HepG2 (cell line): ENCODE measurements around the gene TANC1. TPM values are rescaled to one million over a fixed set of nuclear protein-coding genes. Genes with fewer than 3 reads are reported as not detected.

Experiments used
- ATAC-seq: fragments of 200-7000 bp; cut with Tn5 transposase; 3 replicates; pipeline ENCODE4 v1.9.1; 2020; ENCODE audit warnings: mild to moderate bottlenecking, moderate library complexity
- BruUV-seq: library from RNA; stranded (reverse); fragments of 400-500 nt; replicated peaks from 2 replicates; lab custom pipeline; 2021; lab: Mats Ljungman, UMichigan
- CTCF ChIA-PET: fragments of 300-600 bp; formaldehyde crosslinking; extraction: SDS; loops from one replicate; lab custom pipeline; 2021; ENCODE audit warnings: low total read pairs, inconsistent platforms, low intra/inter-chr PET ratio; lab: Yijun Ruan, JAX
- POLR2A ChIA-PET: fragments of 350-600 bp; sonication (Branson Sonifier 250); formaldehyde crosslinking; loops from one replicate; lab custom pipeline; 2020; ENCODE audit warnings: antibody characterized with exemption, inconsistent platforms; lab: Yijun Ruan, JAX
- DNase-seq: peaks from one replicate; pipeline ENCODE4 v3.0.0-alpha.2; 2015; ENCODE audit warnings: low spot score
- FAIRE-seq: peaks from 3 replicates; lab custom pipeline; 2011; peaks lifted over from hg19 to GRCh38; lab: Jason Lieb, UNC
- H2AFZ ChIP-seq: one replicate; pipeline ENCODE4 v1.6.1; 2011; ENCODE audit warnings: low read length, inconsistent platforms
- H3K27ac ChIP-seq: fragments of 300-600 bp; 3 replicates; pipeline ENCODE4 v1.8.0; 2011; ENCODE audit warnings: mixed run types, mild to moderate bottlenecking, mixed read lengths, low read length, inconsistent platforms; ENCODE audit not compliant: insufficient read depth; ENCODE audit errors: extremely low read length
- H3K27me3 ChIP-seq, 2 experiments: fragments of 200-600 bp in 1 of 2; 2 replicates in 1 of 2; 3 replicates in 1 of 2; pipeline versions ENCODE4 v1.6.0 to v1.8.0; 2011; ENCODE audit warnings: low read length in 2 of 2, mild to moderate bottlenecking in 2 of 2, moderate library complexity in 2 of 2, inconsistent platforms in 1 of 2; ENCODE audit not compliant: insufficient read depth in 2 of 2, control insufficient read depth in 1 of 2
- H3K36me3 ChIP-seq, 2 experiments: fragments of 200-600 bp in 1 of 2; replicated peaks in 1 of 2; 2 replicates in 1 of 2; 3 replicates in 1 of 2; pipeline versions ENCODE4 v1.5.1 to v1.8.0; 2011; ENCODE audit warnings: low read length in 2 of 2, inconsistent platforms in 1 of 2; ENCODE audit not compliant: insufficient read depth in 2 of 2, control insufficient read depth in 1 of 2
- H3K4me1 ChIP-seq: 2 replicates; pipeline ENCODE4 v1.5.1; 2012; ENCODE audit warnings: low read length, inconsistent platforms; ENCODE audit not compliant: insufficient read depth
- H3K4me2 ChIP-seq: 2 replicates; pipeline ENCODE4 v1.6.0; 2011; ENCODE audit warnings: low read depth, low read length, inconsistent platforms
- H3K4me3 ChIP-seq, 3 experiments: fragments of 200-600 bp in 1 of 3; sonication (generic), shearing (Covaris generic) in 1 of 3; replicated peaks in 1 of 3; 2 replicates each; pipeline ENCODE4 v1.5.1; 2011 to 2016; ENCODE audit warnings: low read length in 3 of 3, inconsistent platforms in 2 of 3, low read depth in 2 of 3, mild to moderate bottlenecking in 2 of 3, control low read depth in 1 of 3, mixed read lengths in 1 of 3; ENCODE audit not compliant: insufficient read depth in 1 of 3
- H3K79me2 ChIP-seq: one replicate; pipeline ENCODE4 v1.6.1; 2011; ENCODE audit warnings: low read length, inconsistent platforms; ENCODE audit not compliant: insufficient read depth
- H3K9ac ChIP-seq: 2 replicates; pipeline ENCODE4 v1.6.0; 2011; ENCODE audit warnings: mild to moderate bottlenecking, low read depth, low read length, inconsistent platforms; ENCODE audit not compliant: insufficient read depth
- H3K9me3 ChIP-seq: 2 replicates; pipeline ENCODE4 v1.5.1; 2012; ENCODE audit warnings: mild to moderate bottlenecking, low read length
- H4K20me1 ChIP-seq: 2 replicates; pipeline ENCODE4 v1.6.0; 2011; ENCODE audit warnings: inconsistent platforms, mild to moderate bottlenecking, low read length, moderate library complexity; ENCODE audit not compliant: insufficient read depth
- CSRNP1 ChIP-seq: sonication (generic); formaldehyde crosslinking; IDR thresholded peaks from 2 replicates; pipeline ENCODE4 v1.8.1; 2023; ENCODE audit warnings: mild to moderate bottlenecking, missing genetic modification reagents
- MAFF ChIP-seq: IDR thresholded peaks from 2 replicates; pipeline ENCODE4 v1.6.1; 2011; ENCODE audit warnings: low read depth, low read length, improper control_type of control experiment
- MAFK ChIP-seq, 2 experiments: IDR thresholded peaks in 1 of 2; conservative IDR thresholded peaks in 1 of 2; 2 replicates each; pipeline ENCODE4 v1.6.1; 2011; ENCODE audit warnings: improper control_type of control experiment in 2 of 2, low read length in 2 of 2
- NFIB ChIP-seq: sonication (generic); formaldehyde crosslinking; IDR thresholded peaks from 2 replicates; pipeline ENCODE4 v1.9.0; 2021; ENCODE audit warnings: missing genetic modification reagents, mild to moderate bottlenecking, borderline replicate concordance
- ZBTB10 ChIP-seq: sonication (generic); formaldehyde crosslinking; IDR thresholded peaks from 2 replicates; pipeline ENCODE4 v1.4.0; 2020; ENCODE audit warnings: missing genetic modification reagents, borderline replicate concordance
- ZGPAT ChIP-seq: IDR thresholded peaks from 2 replicates; pipeline ENCODE4 v1.6.1; 2016; ENCODE audit warnings: mild to moderate bottlenecking
- ZNF10 ChIP-seq: sonication (generic); formaldehyde crosslinking; IDR thresholded peaks from 2 replicates; pipeline ENCODE4 v1.4.0; 2020; ENCODE audit warnings: mild to moderate bottlenecking, low read depth, missing genetic modification reagents, borderline replicate concordance
- ZNF234 ChIP-seq: sonication (generic); formaldehyde crosslinking; conservative IDR thresholded peaks from 2 replicates; pipeline ENCODE4 v1.5.1; 2020; ENCODE audit warnings: mild to moderate bottlenecking, missing genetic modification reagents
- ZNF619 ChIP-seq: sonication (generic); formaldehyde crosslinking; IDR thresholded peaks from 2 replicates; pipeline ENCODE4 v1.4.0; 2020; ENCODE audit warnings: mild to moderate bottlenecking, missing genetic modification reagents
- WGBS: methylation state at CpG from one replicate; pipeline ENCODE4 v1.1.6; 2017; ENCODE audit warnings: low lambda C conversion rate; 5-methylcytosine and 5-hydroxymethylcytosine counted together
- in situ Hi-C: cut with HindIII; loops from 2 replicates; pipeline ENCODE4 v1.10.0; 2017; ENCODE audit warnings: low pct_unique_long_range_greater_than_20kb; ENCODE audit not compliant: extremely low pct_ligation_motif_present
- intact Hi-C: fragments of 100-400 bp; cut with micrococcal nuclease; formaldehyde crosslinking; loops from one replicate; pipeline ENCODE4 v1.10.0; 2022; ENCODE audit not compliant: unreplicated experiment
- polyA plus RNA-seq, 8 experiments: library from polyadenylated mRNA; depleted of rRNA in 3 of 8; stranded (reverse) in 7 of 8; unstranded in 1 of 8; fragments of >200 nt; fragmentation: Illumina TruSeq in 4 of 8; extraction: Trizol in 4 of 8; gene quantifications; 2 replicates each; pipeline versions ENCODE4 v1.2.1 to v1.2.3, GENCODE V29; 2011 to 2016; ENCODE audit warnings: low read depth in 4 of 8, missing spikeins in 1 of 8, mixed read lengths in 1 of 8; ENCODE audit not compliant: insufficient read depth in 1 of 8
- total RNA-seq, 5 experiments: library from RNA; depleted of rRNA; stranded (reverse); fragments of >200 nt; fragmentation: Illumina TruSeq; extraction: Trizol; gene quantifications; 2 replicates each; pipeline ENCODE4 v1.2.3, GENCODE V29; 2016; ENCODE audit warnings: low read depth in 1 of 5
- TF ChIP-seq, protein P1 (sequence below): sonication (generic); formaldehyde crosslinking; IDR thresholded peaks from 2 replicates; pipeline ENCODE4 v1.4.0; 2020; ENCODE audit warnings: mild to moderate bottlenecking, missing genetic modification reagents
- TF ChIP-seq, protein P2 (sequence below): sonication (generic); formaldehyde crosslinking; IDR thresholded peaks from 2 replicates; pipeline ENCODE4 v1.8.1; 2023; ENCODE audit warnings: mild to moderate bottlenecking, missing genetic modification reagents, borderline replicate concordance

TANC1 gene
- total and polyA plus RNA-seq, 2 of the 13 experiments (the other 11 are each of a cell fraction or from before 2014, with no cell fraction given), result 2.3 to 5.6 TPM

- DNase-seq (no peak), FAIRE-seq (no peak), ATAC-seq (no peak)
- H3K9ac ChIP-seq, result no peak overlapping the region
- ChIA-PET CTCF (no interaction called here), POLR2A (interaction anchor here (0.6 kb wide), 1 partner anchor 482 kb away, joined by 3 read pairs; no protein-coding TSS in a partner anchor)
- no peaks in the 10 kb centered on the region for H3K9me3 ChIP-seq
- H3K4me3 ChIP-seq, result no peak overlapping the region
- no peaks in the 10 kb centered on the region for H3K27me3 ChIP-seq
- 93% methylated on average over 6 of the region's 6 CpGs for WGBS
- no peak overlapping the region for H3K27ac ChIP-seq
- H3K79me2 ChIP-seq, result no peaks in the 10 kb centered on the region
- no peak overlapping the region for H3K4me2 ChIP-seq
- no TSS peak for BruUV-seq
- H4K20me1 ChIP-seq, result no peaks in the 10 kb centered on the region
- peaks cover 5 to 33% of the 10 kb centered on the region in 2 experiments; a peak in 4 of 5 replicates for H3K36me3 ChIP-seq
- in situ Hi-C loops, result no loop called here
- intact Hi-C loops, result no loop called here
- peak; percentile 85 for TF ChIP-seq MAFF
- TF ChIP-seq NFIB, result no peak
- peak; percentile 85 to 91 for TF ChIP-seq MAFK (conservative IDR thresholded peaks at IDR 0.05 in 1 of 2, IDR thresholded peaks at IDR 0.05 in 1 of 2; ENCODE audit: low read length in 2 of 2)
- no peak overlapping the region for H2AFZ ChIP-seq
- no peaks in the 10 kb centered on the region for H3K4me1 ChIP-seq
These were observed 266.4 kb downstream of the TANC1 start for GRCh38 chr2:159234868-159235267.

- POLR2A ChIA-PET, result no interaction called here
- intact Hi-C loops, result no loop called here
These were observed 275.1 kb downstream of the TANC1 start for GRCh38 chr2:159243529-159243928.

More at GRCh38 chr2:159243529-159243928, 275.1 kb downstream of the TANC1 start:
- no peak for TF ChIP-seq ZGPAT
- TF ChIP-seq ZNF234, result no peak
- TF ChIP-seq ZNF619 (CRISPR knock-in tag), result no peak
- TF ChIP-seq, protein P1, sequence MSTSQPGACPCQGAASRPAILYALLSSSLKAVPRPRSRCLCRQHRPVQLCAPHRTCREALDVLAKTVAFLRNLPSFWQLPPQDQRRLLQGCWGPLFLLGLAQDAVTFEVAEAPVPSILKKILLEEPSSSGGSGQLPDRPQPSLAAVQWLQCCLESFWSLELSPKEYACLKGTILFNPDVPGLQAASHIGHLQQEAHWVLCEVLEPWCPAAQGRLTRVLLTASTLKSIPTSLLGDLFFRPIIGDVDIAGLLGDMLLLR (CRISPR knock-in tag), result no peak
- TF ChIP-seq, protein P2, sequence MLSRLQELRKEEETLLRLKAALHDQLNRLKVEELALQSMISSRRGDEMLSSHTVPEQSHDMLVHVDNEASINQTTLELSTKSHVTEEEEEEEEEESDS (CRISPR knock-in tag), result no peak
- no peak for TF ChIP-seq ZBTB10
- TF ChIP-seq ZNF10 (CRISPR knock-in tag), result no peak
- no peak for TF ChIP-seq CSRNP1 (CRISPR knock-in tag)
- Histone ChIP-seq H3K27ac (no peak overlapping the region), H3K9me3 (no peaks in the 10 kb centered on the region), H3K36me3 (peaks cover 6 to 24% of the 10 kb centered on the region in 2 experiments), H3K4me2 (no peak overlapping the region), H3K4me3 (no peak overlapping the region), H3K27me3 (no peaks in the 10 kb centered on the region), H4K20me1 (no peaks in the 10 kb centered on the region), H3K79me2 (no peaks in the 10 kb centered on the region), H3K9ac (no peak overlapping the region), H2AFZ (no peak overlapping the region), H3K4me1 (no peaks in the 10 kb centered on the region)
- in situ Hi-C loops, result no loop called here
- FAIRE-seq (no peak), DNase-seq (no peak), ATAC-seq (no peak)
- BruUV-seq, result no TSS peak
- CTCF ChIA-PET, result no interaction called here
